K562 (cell line): Measurements from ENCODE around the gene LPCAT1. TPM values are rescaled to one million over a fixed set of nuclear protein-coding genes. Genes with fewer than 3 reads are reported as not detected.

Experiments
- ATAC-seq: fragments of 200-7000 bp; cut with Tn5 transposase; 3 replicates; pipeline ENCODE4 v1.9.1; 2020; ENCODE audit warnings: moderate library complexity
- BruUV-seq: library from RNA; stranded (reverse); fragments of 400-500 nt; replicated peaks from 2 replicates; lab custom pipeline; 2021; lab: Mats Ljungman, UMichigan
- CTCF ChIA-PET: fragments of 300-600 bp; formaldehyde crosslinking; extraction: SDS; loops from one replicate; lab custom pipeline; 2021; ENCODE audit warnings: low intra/inter-chr PET ratio; lab: Yijun Ruan, JAX
- POLR2A ChIA-PET: fragments of 300-600, 350-650 bp; sonication (Branson Sonifier 250); formaldehyde crosslinking; extraction: SDS; loops from one replicate; lab custom pipeline; 2021; ENCODE audit warnings: antibody characterized with exemption, inconsistent platforms; lab: Yijun Ruan, JAX
- DNase-seq, 4 experiments: peaks; one replicate each; pipeline versions ENCODE4 v3.0.0 to v3.0.0-alpha.2; 2011 to 2018; ENCODE audit warnings: low spot score in 3 of 4, mixed read lengths in 3 of 4; ENCODE audit errors: extremely low read depth in 1 of 4
- FAIRE-seq: peaks from 2 replicates; lab custom pipeline; 2011; peaks lifted over from hg19 to GRCh38; lab: Jason Lieb, UNC
- H2AFZ ChIP-seq: 2 replicates; pipeline ENCODE4 v1.6.0; 2011; ENCODE audit warnings: low read depth, low read length, control low read depth, inconsistent platforms
- H3K27ac ChIP-seq: fragments of 200-600 bp; 3 replicates; pipeline ENCODE4 v1.8.0; 2011; ENCODE audit warnings: low read depth, mild to moderate bottlenecking, control low read depth, inconsistent platforms, low read length, moderate library complexity, mixed read lengths; ENCODE audit errors: extremely low read depth
- H3K27me3 ChIP-seq, 2 experiments: fragments of 300-600 bp in 1 of 2; 2 replicates in 1 of 2; 3 replicates in 1 of 2; pipeline versions ENCODE4 v1.6.0 to v1.8.0; 2011; ENCODE audit warnings: inconsistent platforms in 2 of 2, low read length in 2 of 2, mild to moderate bottlenecking in 1 of 2, mixed read lengths in 1 of 2, moderate library complexity in 1 of 2; ENCODE audit not compliant: control insufficient read depth in 2 of 2, insufficient read depth in 2 of 2
- H3K36me3 ChIP-seq: fragments of 300-600 bp; 3 replicates; pipeline ENCODE4 v1.8.0; 2011; ENCODE audit warnings: mild to moderate bottlenecking, low read length, inconsistent platforms; ENCODE audit not compliant: control insufficient read depth, insufficient read depth
- H3K4me1 ChIP-seq, 2 experiments: fragments of 200-600 bp in 1 of 2; replicated peaks in 1 of 2; 2 replicates in 1 of 2; 3 replicates in 1 of 2; pipeline versions ENCODE4 v1.5.1 to v1.8.0; 2011; ENCODE audit warnings: inconsistent platforms in 2 of 2, low read length in 2 of 2, mild to moderate bottlenecking in 1 of 2, mixed read lengths in 1 of 2, moderate library complexity in 1 of 2; ENCODE audit not compliant: control insufficient read depth in 2 of 2, insufficient read depth in 2 of 2
- H3K4me2 ChIP-seq: 2 replicates; pipeline ENCODE4 v1.6.1; 2011; ENCODE audit warnings: low read length, control low read depth, inconsistent platforms, mixed read lengths; ENCODE audit not compliant: insufficient read depth
- H3K4me3 ChIP-seq: fragments of 200-600 bp; sonication (generic), shearing (Covaris generic); 2 replicates; pipeline ENCODE4 v1.5.1; 2016; ENCODE audit warnings: control low read depth, inconsistent platforms
- H3K79me2 ChIP-seq: fragments of 200-600 bp; 3 replicates; pipeline ENCODE4 v1.8.0; 2011; ENCODE audit warnings: low read length, inconsistent platforms; ENCODE audit not compliant: control insufficient read depth, insufficient read depth
- H3K9ac ChIP-seq, 2 experiments: 2 replicates each; pipeline versions ENCODE4 v1.6.0 to v1.6.1; 2011; ENCODE audit warnings: low read depth in 2 of 2, low read length in 2 of 2, control low read depth in 1 of 2, inconsistent platforms in 1 of 2, mild to moderate bottlenecking in 1 of 2, mixed read lengths in 1 of 2; ENCODE audit not compliant: insufficient read depth in 1 of 2
- H3K9me1 ChIP-seq: one replicate; pipeline ENCODE4 v1.6.0; 2011; ENCODE audit warnings: inconsistent platforms, mild to moderate bottlenecking, low read length, moderate library complexity; ENCODE audit not compliant: control insufficient read depth, insufficient read depth
- H3K9me3 ChIP-seq: replicated peaks from 2 replicates; pipeline ENCODE4 v1.5.1; 2011; ENCODE audit warnings: low read depth, low read length, inconsistent platforms; ENCODE audit not compliant: control insufficient read depth, insufficient read depth
- H4K20me1 ChIP-seq: replicated peaks from 2 replicates; pipeline ENCODE4 v1.6.1; 2011; ENCODE audit warnings: low read length, inconsistent platforms, mixed read lengths; ENCODE audit not compliant: control insufficient read depth, insufficient read depth
- CBFB ChIP-seq: sonication (generic); formaldehyde crosslinking; IDR thresholded peaks from 2 replicates; pipeline ENCODE4 v1.4.0; 2020; ENCODE audit warnings: mild to moderate bottlenecking, missing genetic modification reagents
- CBX8 ChIP-seq: fragments of 200-600 bp; sonication (generic); IDR thresholded peaks from 2 replicates; pipeline ENCODE4 v1.6.1; 2012; ENCODE audit warnings: borderline replicate concordance, mixed run types, low read depth, mild to moderate bottlenecking, moderate library complexity, mixed read lengths, low read length, control low read depth, inconsistent platforms; ENCODE audit not compliant: poor library complexity, severe bottlenecking; ENCODE audit errors: extremely low read depth
- DNMT1 ChIP-seq: fragments of 450-650 bp; IDR thresholded peaks from 2 replicates; pipeline ENCODE4 v1.6.1; 2016; ENCODE audit warnings: antibody characterized with exemption, mild to moderate bottlenecking
- KDM5B ChIP-seq: fragments of 200-600 bp; sonication (generic); IDR thresholded peaks from 2 replicates; pipeline ENCODE4 v1.6.1; 2012; ENCODE audit warnings: low read depth, mild to moderate bottlenecking, moderate library complexity, low read length, control low read depth, inconsistent platforms; ENCODE audit not compliant: insufficient replicate concordance
- KHSRP ChIP-seq: fragments of 450-650 bp; IDR thresholded peaks from 2 replicates; pipeline ENCODE4 v1.6.1; 2017
- MEF2A ChIP-seq: IDR thresholded peaks from 2 replicates; pipeline ENCODE4 v1.6.1; 2011; ENCODE audit warnings: low read depth, mild to moderate bottlenecking, low read length, moderate library complexity; ENCODE audit not compliant: control insufficient read depth
- NONO ChIP-seq, 2 experiments: fragments of 200-400 bp in 1 of 2; fragments of 450-650 bp in 1 of 2; formaldehyde crosslinking in 1 of 2; IDR thresholded peaks; 2 replicates each; pipeline ENCODE4 v1.6.1; 2017; ENCODE audit warnings: low read depth in 2 of 2, mild to moderate bottlenecking in 2 of 2, moderate library complexity in 2 of 2, low read length in 1 of 2
- PHB2 ChIP-seq: fragments of 450-650 bp; IDR thresholded peaks from 2 replicates; pipeline ENCODE4 v1.6.1; 2017; ENCODE audit warnings: low read depth
- POLR2AphosphoS5 ChIP-seq: IDR thresholded peaks from 2 replicates; pipeline ENCODE4 v1.6.1; 2011; ENCODE audit warnings: mild to moderate bottlenecking, low read depth, low read length, moderate library complexity; ENCODE audit not compliant: control insufficient read depth, insufficient read depth
- RFX5 ChIP-seq: IDR thresholded peaks from 2 replicates; pipeline ENCODE4 v1.6.1; 2011; ENCODE audit warnings: low read depth, mild to moderate bottlenecking, improper control_type of control experiment, low read length
- TAL1 ChIP-seq: fragments of 450-650 bp; IDR thresholded peaks from 2 replicates; pipeline ENCODE4 v1.6.1; 2016; ENCODE audit warnings: mild to moderate bottlenecking
- TRIM25 ChIP-seq: fragments of 450-650 bp; IDR thresholded peaks from 2 replicates; pipeline ENCODE4 v1.7.0; 2016; ENCODE audit warnings: borderline replicate concordance
- ZBTB34 ChIP-seq: fragments of 250-450 bp; sonication (Bioruptor Pico); IDR thresholded peaks from 2 replicates; pipeline ENCODE4 v1.8.0; 2021; ENCODE audit warnings: mild to moderate bottlenecking, moderate library complexity
- ZBTB43 ChIP-seq: sonication (generic); formaldehyde crosslinking; IDR thresholded peaks from 2 replicates; pipeline ENCODE4 v1.8.0; 2023; ENCODE audit warnings: mild to moderate bottlenecking, missing genetic modification reagents
- ZNF232 ChIP-seq: sonication (generic); formaldehyde crosslinking; IDR thresholded peaks from 2 replicates; pipeline ENCODE4 v1.8.0; 2022; ENCODE audit warnings: mild to moderate bottlenecking, missing genetic modification reagents
- ZNF436 ChIP-seq: fragments of 250-450, 450-650 bp; sonication (Bioruptor Pico); formaldehyde crosslinking; IDR thresholded peaks from 2 replicates; pipeline ENCODE4 v1.7.0; 2020; ENCODE audit warnings: mild to moderate bottlenecking
- ZNF778 ChIP-seq: fragments of 450-650 bp; formaldehyde crosslinking; IDR thresholded peaks from 2 replicates; pipeline ENCODE4 v1.4.0; 2020; ENCODE audit warnings: mild to moderate bottlenecking, moderate library complexity
- WGBS: fragments of 100-300 bp; shearing (Covaris generic); methylation state at CpG from one replicate; pipeline ENCODE4 v1.1.6; 2016; ENCODE audit warnings: low coverage, mixed read lengths; ENCODE audit not compliant: insufficient coverage; ENCODE audit errors: missing lambda C conversion rate; 5-methylcytosine and 5-hydroxymethylcytosine counted together
- in situ Hi-C: fragments of 300-500 bp; cut with MboI; formaldehyde crosslinking; loops from 4 replicates; pipeline ENCODE4 v1.15.0; 2018; ENCODE audit warnings: inconsistent platforms, mixed read lengths
- intact Hi-C: fragments of 100-400 bp; cut with micrococcal nuclease; formaldehyde crosslinking; loops from 2 replicates; pipeline ENCODE4 v1.14.2; 2022
- polyA plus RNA-seq, 8 experiments: library from polyadenylated mRNA; depleted of rRNA in 4 of 8; stranded (reverse) in 5 of 8; unstranded in 3 of 8; fragments of >200 nt; fragmentation: Nextera tagmentation in 2 of 8; fragmentation: Illumina TruSeq in 1 of 8; extraction: Ambion mirVana in 2 of 8; extraction: Trizol in 1 of 8; gene quantifications; 2 replicates each; pipeline versions ENCODE4 v1.2.1 to v1.2.3, GENCODE V29; 2011 to 2014; ENCODE audit warnings: inconsistent platforms in 1 of 8, missing spikeins in 1 of 8
- total RNA-seq, 7 experiments: library from RNA; depleted of rRNA in 6 of 7; stranded (reverse); fragments of >200 nt in 6 of 7; fragmentation: Illumina TruSeq in 2 of 7; extraction: Trizol in 2 of 7; gene quantifications; 2 replicates each; pipeline versions ENCODE4 v1.2.1 to v1.2.3, GENCODE V29; 2011 to 2021; ENCODE audit warnings: low replicate concordance in 1 of 7
- TF ChIP-seq, protein P1 (sequence below): fragments of 250-450 bp; sonication (Bioruptor Pico); IDR thresholded peaks from 2 replicates; pipeline ENCODE4 v1.8.0; 2021; ENCODE audit warnings: borderline replicate concordance, mild to moderate bottlenecking, moderate library complexity; ENCODE audit not compliant: poor library complexity, severe bottlenecking

Gene LPCAT1
- total and polyA plus RNA-seq, 9 of the 15 experiments (the other 6 are each of a cell fraction or from before 2014, with no cell fraction given), result 0.14 to 18.4 (median 13.9) TPM

GRCh38 chr5:1562599-1562998 is 38.8 kb upstream of the LPCAT1 start (continued):
- TF ChIP-seq POLR2AphosphoS5, result no peak
- no peak for TF ChIP-seq CBX8
- TF ChIP-seq NONO (IDR thresholded peaks at IDR 0.05; ENCODE audit: low read depth in 2 of 2, low read length in 1 of 2), result no peak
- TF ChIP-seq ZNF436 (CRISPR knock-in tag), result no peak
- no peak for TF ChIP-seq CBFB
- no peak for TF ChIP-seq ZNF778
- no peak for TF ChIP-seq PHB2
- no peak for TF ChIP-seq RFX5

GRCh38 chr5:1561402-1561929 is 37.7 kb upstream of the LPCAT1 start:
- H4K20me1 ChIP-seq, result no peaks in the 10 kb centered on the region; the same call in 1 of the 2 replicates
- no peak for ATAC-seq
- no peak overlapping the region for H3K4me3 ChIP-seq
- H3K27ac ChIP-seq, result no peak overlapping the region
- H3K79me2 ChIP-seq, result no peaks in the 10 kb centered on the region
- WGBS, result 2% methylated on average over 10 of the region's 10 CpGs
- BruUV-seq, result no TSS peak
- no peaks in the 10 kb centered on the region for H3K36me3 ChIP-seq
- intact Hi-C loops (no loop called here), in situ Hi-C loops (no loop called here)
- H3K9me1 ChIP-seq, result no peaks in the 10 kb centered on the region
- POLR2A ChIA-PET, result no interaction called here
- H3K27me3 ChIP-seq, result peaks cover 52 to 73% of the 10 kb centered on the region in 2 experiments
- H3K9me3 ChIP-seq, result 0 out of 2 replicates have a peak, but pooled peaks cover 2% of the 10 kb centered on the region
- H3K4me2 ChIP-seq, result no peak overlapping the region
- H3K9ac ChIP-seq, result no peak overlapping the region
- CTCF ChIA-PET, result no interaction called here
- FAIRE-seq, result no peak
- H3K4me1 ChIP-seq, result peaks cover 0 to 19% of the 10 kb centered on the region in 2 experiments; a peak in 2 of 5 replicates
- no peak overlapping the region for H2AFZ ChIP-seq
- no peak for DNase-seq
- TF ChIP-seq KDM5B (no peak), ZBTB43 (CRISPR knock-in tag) (no peak), MEF2A (no peak), TRIM25 (no peak), KHSRP (no peak), ZBTB34 (CRISPR knock-in tag) (no peak), TAL1 (no peak), DNMT1 (no peak), ZNF232 (CRISPR knock-in tag) (no peak)
- TF ChIP-seq, protein P1, sequence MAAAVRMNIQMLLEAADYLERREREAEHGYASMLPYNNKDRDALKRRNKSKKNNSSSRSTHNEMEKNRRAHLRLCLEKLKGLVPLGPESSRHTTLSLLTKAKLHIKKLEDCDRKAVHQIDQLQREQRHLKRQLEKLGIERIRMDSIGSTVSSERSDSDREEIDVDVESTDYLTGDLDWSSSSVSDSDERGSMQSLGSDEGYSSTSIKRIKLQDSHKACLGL (CRISPR knock-in tag), result no peak
